HTERT RPE-1 (cell line): Measurements from ENCODE around the gene CFI.
"Not testable (repeated sequence)": the region's sequence is repeated elsewhere in the genome, so short reads cannot be mapped to it uniquely, and the experiment has no call there.

Experiments
- in situ Hi-C: fragments of 300-500 bp; cut with MboI; formaldehyde crosslinking; loops from 4 replicates; pipeline ENCODE4 v1.14.3; 2020; ENCODE audit warnings: low sequenced_read_pairs

Gene CFI

DNA sequence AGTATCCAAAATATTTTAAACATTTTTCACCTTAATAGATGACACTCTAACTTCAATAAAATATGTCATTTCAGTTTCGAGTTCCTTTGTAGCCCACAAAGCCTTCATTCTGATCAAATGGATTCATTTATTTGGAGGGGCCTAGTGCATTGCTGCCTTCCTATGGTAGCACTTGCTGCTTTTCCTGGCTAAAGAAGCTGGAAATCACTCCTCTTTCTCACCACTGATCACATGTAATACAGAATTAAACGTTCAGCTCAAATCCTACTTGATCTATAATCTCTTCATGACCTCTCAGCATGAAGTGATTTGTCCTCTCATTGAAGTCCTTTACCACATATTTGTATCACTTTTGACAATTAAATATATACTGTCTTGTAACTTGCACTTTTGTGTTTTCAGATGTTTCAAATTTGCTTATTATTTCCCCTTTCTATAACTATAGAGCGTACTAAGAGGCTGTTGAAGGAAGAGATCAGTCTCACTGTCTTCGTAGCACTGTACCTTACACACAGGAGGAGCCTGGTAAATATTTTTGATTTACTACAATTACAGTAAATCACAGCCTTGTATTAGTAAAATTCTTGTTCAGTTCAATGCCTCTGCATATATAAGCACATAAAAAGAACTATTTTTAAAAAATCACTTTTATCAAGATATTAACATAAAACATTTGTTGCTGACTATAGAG lies 555 bp downstream of the CFI start:
- in situ Hi-C loops: no loop called here

GRCh38 chr4:109798866-109799265 lies 2.9 kb downstream of the CFI start:
- in situ Hi-C loops: no loop called here

GRCh38 chr4:109795059-109795458 lies 6.7 kb downstream of the CFI start:
- in situ Hi-C loops: no loop called here

DNA sequence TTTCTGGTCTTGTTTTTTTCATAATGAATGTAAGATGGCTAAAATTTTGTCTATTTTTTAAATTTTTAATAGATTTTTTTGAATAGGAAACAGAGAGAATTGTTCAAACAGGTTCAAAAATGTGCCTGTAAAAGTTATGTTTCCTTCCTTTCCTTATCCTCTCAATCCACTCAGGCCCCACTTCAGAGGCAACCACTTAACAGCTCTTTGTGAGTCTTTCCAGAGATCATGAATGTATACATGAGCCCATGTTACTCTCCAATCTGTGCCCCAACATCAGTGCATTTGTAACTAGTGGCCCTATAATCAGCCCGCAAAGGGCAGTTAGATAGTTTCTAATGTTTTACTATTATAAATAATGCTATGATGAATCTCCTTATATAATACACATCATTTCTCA lies 14.0 kb downstream of the CFI start:
- in situ Hi-C loops: no loop called here

- in situ Hi-C loops: no loop called here
These were observed 15.0 kb downstream of the CFI start for GRCh38 chr4:109786846-109787245.

GRCh38 chr4:109782092-109782491 lies 19.7 kb downstream of the CFI start:
- in situ Hi-C loops: not testable (repeated sequence)

GRCh38 chr4:109764789-109765402 lies 36.9 kb downstream of the CFI start:
- in situ Hi-C loops: no loop called here

- in situ Hi-C loops: no loop called here
These were observed 37.4 kb downstream of the CFI start for GRCh38 chr4:109764376-109764775.

GRCh38 chr4:109760682-109761081 lies 41.1 kb downstream of the CFI start:
- in situ Hi-C loops: no loop called here

DNA sequence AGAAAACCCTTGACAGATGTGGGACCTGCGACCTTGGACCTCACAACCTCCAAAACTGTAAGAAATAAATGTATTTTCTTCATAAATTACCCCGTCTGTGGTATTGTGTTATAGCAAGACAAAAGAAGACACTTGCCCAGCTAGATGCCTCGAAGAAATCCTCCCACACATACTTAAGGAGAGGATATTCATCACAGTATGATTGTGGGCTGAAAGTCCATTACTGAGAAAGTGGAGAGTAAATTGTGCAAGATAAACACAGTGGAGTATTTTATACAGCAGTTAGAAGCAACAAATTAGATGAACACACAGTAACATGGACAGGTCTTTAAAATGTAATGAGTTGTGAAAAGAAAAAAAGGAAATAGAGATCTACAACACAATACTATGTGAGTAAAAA lies 46.1 kb downstream of the CFI start:
- in situ Hi-C loops: no loop called here

DNA sequence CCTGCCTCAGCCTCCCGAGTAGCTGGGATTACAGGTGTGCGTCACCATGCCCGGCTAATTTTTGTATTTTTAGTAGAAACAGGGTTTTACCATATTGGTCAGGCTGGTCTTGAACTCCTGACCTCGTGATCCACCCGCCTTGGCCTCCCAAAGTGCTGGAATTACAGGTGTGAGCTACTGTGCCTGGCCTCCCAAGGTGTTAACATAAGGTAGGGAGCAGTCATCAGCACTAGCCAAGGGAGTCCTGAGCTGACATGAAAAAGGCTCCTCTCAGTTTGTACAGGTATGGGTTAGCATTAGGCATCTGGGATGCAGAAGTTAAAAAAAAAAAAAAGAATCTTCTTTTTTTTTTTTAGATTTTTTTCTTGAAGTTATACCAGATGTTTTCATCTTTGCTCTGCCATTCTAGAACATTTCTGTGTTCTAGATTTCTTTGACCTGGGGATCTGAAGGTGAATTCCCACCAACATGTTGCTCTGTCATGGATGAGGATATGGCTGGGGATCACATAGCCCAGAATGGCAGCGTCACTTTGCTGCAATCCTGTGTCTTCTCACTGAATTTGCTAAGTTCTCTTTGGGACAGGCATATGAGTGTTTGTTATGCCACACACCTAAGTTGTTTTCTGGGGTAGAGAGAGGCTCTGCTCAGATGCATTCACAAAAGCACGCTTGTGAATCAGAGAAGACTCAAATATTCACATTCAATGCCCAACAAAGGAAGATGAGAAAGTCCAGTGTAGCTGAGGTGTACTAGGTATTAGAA lies 47.5 kb downstream of the CFI start:
- in situ Hi-C loops: no loop called here

DNA sequence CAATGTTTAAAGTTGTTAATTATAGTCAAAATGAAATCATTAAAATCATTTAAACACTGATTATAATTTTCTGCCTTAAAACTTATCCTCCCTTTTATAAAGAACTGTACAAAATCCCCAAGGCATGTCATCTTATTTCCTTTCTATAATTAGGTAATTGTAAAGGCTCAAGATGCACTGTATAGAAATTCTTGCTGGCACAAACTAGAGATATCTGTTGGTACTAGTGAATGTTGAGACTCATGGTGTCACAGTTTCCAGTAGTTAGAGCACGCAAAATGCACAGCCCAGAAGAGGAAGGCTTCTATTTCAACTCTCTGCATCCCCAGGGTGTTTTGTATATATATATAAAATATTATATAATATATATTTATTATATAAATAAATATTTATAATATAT lies 49.3 kb downstream of the CFI start:
- in situ Hi-C loops: no loop called here

DNA sequence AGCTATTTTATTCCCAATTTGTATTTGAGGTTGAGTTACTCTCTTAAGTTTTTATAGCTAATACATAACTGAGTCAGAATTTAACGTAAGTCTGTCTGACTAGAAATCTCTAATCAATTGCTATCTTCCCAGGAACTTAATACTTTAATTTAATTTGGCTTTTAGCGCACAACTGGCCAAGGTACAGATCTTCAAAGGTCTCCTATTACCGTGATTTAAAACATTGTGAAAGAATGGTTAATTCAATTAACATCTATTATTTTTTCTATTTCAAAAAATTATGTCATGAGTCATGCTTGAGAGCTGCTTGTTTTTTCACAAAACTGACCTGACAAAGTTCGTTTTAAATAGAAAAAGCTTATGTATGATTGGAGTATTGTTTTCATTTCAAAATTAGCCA lies 49.9 kb downstream of the CFI start:
- in situ Hi-C loops: no loop called here

DNA sequence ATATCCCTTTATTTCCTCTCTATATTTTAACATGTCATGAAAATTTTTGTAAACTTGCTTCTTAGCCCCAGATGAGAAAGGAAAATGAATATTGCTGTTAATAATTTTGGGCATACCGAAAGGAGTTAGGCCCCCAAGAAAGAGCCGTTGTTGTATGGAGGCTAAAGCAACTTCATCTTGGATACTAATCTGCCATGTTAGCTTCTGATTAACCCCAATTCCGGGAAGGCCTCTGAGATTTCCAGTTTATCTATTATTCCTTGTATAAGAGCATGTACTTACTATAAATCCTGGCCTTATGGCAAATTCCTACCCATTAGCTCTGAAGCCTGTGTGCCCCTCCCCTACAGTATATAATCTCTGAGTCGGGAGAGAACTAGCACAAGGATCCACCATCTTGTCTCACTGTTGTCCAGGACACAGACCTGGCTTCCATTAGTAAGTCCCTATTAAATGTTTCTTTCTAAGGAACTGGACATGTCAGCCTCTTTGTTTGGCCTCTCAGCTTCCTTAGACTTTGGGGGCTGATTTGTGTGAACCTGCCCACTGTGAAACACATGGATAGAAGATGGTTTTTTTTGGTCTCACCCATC lies 51.1 kb downstream of the CFI start:
- in situ Hi-C loops: no loop called here

DNA sequence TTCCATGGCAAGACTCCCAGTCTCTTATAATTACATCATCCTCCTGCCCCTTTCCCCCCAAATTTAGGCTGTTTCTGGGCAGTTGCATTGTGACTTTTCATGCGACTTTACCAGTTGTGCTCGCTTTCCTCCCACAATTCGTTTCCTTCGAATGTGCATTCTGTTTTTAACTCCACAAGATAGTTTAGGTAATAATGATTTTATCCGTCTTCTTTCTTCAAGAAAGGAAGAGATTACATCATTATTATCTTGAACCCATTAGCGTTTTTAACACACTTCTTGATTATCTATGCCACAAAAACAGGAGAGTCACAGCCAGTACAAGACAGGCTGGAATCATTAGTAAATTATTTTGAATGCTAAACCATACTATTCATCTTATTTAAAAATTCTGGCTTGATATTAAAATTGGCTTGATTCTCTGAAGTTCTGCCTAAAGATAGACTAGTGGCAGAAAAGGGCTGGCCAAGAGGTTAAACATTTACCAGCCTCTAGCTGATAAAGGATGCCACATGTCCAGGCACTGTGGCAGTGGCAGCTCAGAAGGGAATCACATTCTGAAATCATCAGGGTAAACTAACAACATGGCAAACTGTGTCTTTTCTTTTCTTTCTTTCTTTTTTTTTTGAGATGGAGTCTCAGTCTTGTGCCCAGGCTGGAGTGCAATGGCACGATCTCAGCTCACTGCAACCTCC lies 52.3 kb downstream of the CFI start:
- in situ Hi-C loops: no loop called here

GRCh38 chr4:109748114-109748513 lies 53.7 kb downstream of the CFI start:
- in situ Hi-C loops: no loop called here

DNA sequence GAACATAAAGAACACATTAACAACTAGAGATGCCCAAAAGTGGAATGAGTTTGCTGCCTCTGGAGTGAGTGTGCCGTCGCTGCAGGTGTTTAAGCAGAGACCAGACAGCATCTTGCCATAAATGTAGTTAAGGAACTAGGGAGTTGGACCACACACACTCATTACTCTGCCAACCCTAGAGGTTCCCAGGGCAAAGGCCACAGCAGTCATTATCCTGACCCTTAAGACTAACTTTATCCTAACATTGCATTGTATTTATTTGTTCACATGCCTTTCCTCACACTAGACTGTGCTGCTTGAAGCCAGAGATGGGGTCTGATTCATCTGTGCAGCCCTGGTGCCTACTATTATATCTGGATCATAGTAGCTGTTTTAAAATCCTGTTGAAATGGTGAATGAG lies 55.1 kb downstream of the CFI start:
- in situ Hi-C loops: no loop called here

DNA sequence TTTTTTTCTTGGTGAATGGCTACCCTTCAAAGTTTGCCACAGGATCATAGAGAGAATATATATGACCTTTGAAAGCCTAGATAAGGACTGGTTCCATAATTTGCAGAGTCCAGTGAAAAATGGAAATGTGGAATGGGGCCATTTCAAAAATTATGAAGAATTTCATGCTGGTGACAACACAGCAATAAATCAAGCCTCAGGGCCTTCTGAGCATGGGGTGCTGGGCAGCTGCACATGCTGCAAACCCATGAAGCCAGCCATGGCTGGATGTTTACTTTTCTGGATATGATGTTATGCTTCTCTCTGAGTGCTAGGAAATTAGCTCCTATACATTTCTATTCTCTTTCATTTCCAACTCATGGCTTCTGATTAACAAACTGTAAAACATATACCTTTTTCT lies 56.0 kb downstream of the CFI start:
- in situ Hi-C loops: no loop called here

DNA sequence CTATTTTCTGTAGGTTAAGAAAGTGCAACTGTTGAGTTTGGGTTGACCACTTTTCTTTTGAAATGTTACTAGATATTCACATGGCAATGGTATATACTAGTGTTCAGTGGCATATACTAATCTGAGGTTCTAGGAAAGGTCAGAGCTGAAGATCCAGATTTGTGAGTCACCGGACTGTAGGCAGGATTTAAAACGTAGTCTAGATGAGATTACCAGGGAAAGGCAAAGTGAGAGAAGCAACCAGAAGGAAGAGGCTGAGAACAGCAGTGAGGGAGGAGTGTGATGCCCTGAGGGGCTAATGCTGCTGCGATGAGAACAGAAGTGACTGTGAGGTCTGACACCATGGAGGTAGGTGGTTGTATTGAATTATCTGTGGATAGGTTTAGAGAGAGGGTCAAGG lies 62.3 kb downstream of the CFI start:
- in situ Hi-C loops: no loop called here

GRCh38 chr4:109738104-109738872 lies 63.5 kb downstream of the CFI start:
- in situ Hi-C loops: no loop called here
